D721Med (cell line): Measurements from ENCODE around the gene LUC7L.
A peak's percentile ranks its signal among the peaks of the same experiment; 100 is the strongest.

Experiments used
- DNase-seq: peaks from one replicate; pipeline ENCODE4 v3.0.0; 2011; ENCODE audit warnings: low spot score; ENCODE audit not compliant: insufficient read length
- FAIRE-seq: peaks from 2 replicates; lab custom pipeline; 2011; peaks lifted over from hg19 to GRCh38; lab: Jason Lieb, UNC
- TF ChIP-seq, protein P1 (sequence below): IDR thresholded peaks from 2 replicates; pipeline ENCODE4 v1.5.1; 2012; ENCODE audit warnings: mild to moderate bottlenecking, control low read depth; ENCODE audit not compliant: insufficient read depth; ENCODE audit errors: missing control alignments

Gene LUC7L

GRCh38 chr16:181565-182021 lies 47.7 kb downstream of the LUC7L start:
- no peak for DNase-seq
- TF ChIP-seq, protein P1, sequence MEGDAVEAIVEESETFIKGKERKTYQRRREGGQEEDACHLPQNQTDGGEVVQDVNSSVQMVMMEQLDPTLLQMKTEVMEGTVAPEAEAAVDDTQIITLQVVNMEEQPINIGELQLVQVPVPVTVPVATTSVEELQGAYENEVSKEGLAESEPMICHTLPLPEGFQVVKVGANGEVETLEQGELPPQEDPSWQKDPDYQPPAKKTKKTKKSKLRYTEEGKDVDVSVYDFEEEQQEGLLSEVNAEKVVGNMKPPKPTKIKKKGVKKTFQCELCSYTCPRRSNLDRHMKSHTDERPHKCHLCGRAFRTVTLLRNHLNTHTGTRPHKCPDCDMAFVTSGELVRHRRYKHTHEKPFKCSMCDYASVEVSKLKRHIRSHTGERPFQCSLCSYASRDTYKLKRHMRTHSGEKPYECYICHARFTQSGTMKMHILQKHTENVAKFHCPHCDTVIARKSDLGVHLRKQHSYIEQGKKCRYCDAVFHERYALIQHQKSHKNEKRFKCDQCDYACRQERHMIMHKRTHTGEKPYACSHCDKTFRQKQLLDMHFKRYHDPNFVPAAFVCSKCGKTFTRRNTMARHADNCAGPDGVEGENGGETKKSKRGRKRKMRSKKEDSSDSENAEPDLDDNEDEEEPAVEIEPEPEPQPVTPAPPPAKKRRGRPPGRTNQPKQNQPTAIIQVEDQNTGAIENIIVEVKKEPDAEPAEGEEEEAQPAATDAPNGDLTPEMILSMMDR = peak; percentile 82
- FAIRE-seq = no peak

DNA sequence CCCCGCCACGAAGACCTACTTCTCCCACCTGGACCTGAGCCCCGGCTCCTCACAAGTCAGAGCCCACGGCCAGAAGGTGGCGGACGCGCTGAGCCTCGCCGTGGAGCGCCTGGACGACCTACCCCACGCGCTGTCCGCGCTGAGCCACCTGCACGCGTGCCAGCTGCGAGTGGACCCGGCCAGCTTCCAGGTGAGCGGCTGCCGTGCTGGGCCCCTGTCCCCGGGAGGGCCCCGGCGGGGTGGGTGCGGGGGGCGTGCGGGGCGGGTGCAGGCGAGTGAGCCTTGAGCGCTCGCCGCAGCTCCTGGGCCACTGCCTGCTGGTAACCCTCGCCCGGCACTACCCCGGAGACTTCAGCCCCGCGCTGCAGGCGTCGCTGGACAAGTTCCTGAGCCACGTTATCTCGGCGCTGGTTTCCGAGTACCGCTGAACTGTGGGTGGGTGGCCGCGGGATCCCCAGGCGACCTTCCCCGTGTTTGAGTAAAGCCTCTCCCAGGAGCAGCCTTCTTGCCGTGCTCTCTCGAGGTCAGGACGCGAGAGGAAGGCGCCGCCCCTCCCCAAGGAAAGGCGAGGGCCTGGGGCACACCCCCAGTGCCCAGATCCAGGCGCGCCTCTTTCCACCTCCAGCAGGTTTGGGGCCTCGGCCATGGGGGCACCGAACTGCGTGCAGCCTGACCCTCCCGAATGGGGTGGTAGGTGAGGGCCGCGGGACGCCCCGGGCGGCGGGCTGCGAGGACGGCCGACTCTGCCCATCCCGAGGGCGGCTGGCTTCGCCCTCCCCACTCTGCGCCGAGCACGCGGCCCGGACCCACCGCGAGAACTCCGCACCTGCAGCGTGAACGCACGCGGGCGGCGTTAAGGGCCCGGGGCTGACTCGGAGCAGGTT lies 48.3 kb downstream of the LUC7L start:
- DNase-seq = peak; percentile 94
- TF ChIP-seq, protein P1 = no peak
- FAIRE-seq = no peak

DNA sequence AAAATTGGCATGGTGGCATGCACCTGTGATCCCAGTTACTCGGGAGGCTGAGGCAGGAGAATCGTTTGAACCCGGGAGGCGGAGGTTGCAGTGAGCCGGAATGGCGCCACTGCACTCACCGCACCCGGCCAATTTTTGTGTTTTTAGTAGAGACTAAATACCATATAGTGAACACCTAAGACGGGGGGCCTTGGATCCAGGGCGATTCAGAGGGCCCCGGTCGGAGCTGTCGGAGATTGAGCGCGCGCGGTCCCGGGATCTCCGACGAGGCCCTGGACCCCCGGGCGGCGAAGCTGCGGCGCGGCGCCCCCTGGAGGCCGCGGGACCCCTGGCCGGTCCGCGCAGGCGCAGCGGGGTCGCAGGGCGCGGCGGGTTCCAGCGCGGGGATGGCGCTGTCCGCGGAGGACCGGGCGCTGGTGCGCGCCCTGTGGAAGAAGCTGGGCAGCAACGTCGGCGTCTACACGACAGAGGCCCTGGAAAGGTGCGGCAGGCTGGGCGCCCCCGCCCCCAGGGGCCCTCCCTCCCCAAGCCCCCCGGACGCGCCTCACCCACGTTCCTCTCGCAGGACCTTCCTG lies 49.1 kb downstream of the LUC7L start, which contains the start of gene HBQ1:
Gene HBQ1 (plus strand): TSS at position 359 of the 575 bp plus-strand sequence. CDS start 28 bp downstream, at position 387.
- TF ChIP-seq, protein P1 = peak; percentile 54
- DNase-seq (peak; percentile 91), FAIRE-seq (no peak)

- no peak for DNase-seq
- no peak for FAIRE-seq
- TF ChIP-seq, protein P1 = no peak
Measured at GRCh38 chr16:179211-180092, 49.8 kb downstream of the LUC7L start.

- TF ChIP-seq, protein P1 = no peak
- DNase-seq = no peak
- no peak for FAIRE-seq
Measured at GRCh38 chr16:178668-179015, 50.6 kb downstream of the LUC7L start.

GRCh38 chr16:177981-178667 lies 51.1 kb downstream of the LUC7L start:
- DNase-seq (no peak), FAIRE-seq (no peak)
- TF ChIP-seq, protein P1 = no peak
